K562 (cell line): ENCODE data around the gene LPCAT2.

Experiments used
- HDAC2 ChIP-seq: fragments of 450-650 bp; IDR thresholded peaks from 2 replicates; pipeline ENCODE4 v1.6.1; 2016; ENCODE audit warnings: mild to moderate bottlenecking
- POLR2H ChIP-seq: IDR thresholded peaks from 2 replicates; pipeline ENCODE4 v1.6.1; 2016; ENCODE audit warnings: missing genetic modification characterization, low read depth, mild to moderate bottlenecking, control low read depth, missing compliant biosample characterization, moderate library complexity
- YY1 ChIP-seq, 3 experiments: IDR thresholded peaks; 2 replicates each; pipeline ENCODE4 v1.6.1; 2011; ENCODE audit warnings: low read length in 2 of 3, mild to moderate bottlenecking in 2 of 3, moderate library complexity in 2 of 3, borderline replicate concordance in 1 of 3, control low read depth in 1 of 3, low read depth in 1 of 3; ENCODE audit not compliant: insufficient read depth in 3 of 3, insufficient replicate concordance in 2 of 3, control insufficient read depth in 1 of 3, insufficient read length in 1 of 3; ENCODE audit errors: extremely low read depth in 1 of 3
- ZNF134 ChIP-seq: fragments of 250-450 bp; sonication (Bioruptor Pico); conservative IDR thresholded peaks from 2 replicates; pipeline ENCODE4 v1.4.0; 2020
- TF ChIP-seq, protein P1 (sequence below), 3 experiments: IDR thresholded peaks in 2 of 3; conservative IDR thresholded peaks in 1 of 3; 2 replicates each; pipeline ENCODE4 v1.5.1; 2011 to 2012; ENCODE audit warnings: low read length in 3 of 3, mild to moderate bottlenecking in 3 of 3, control low read depth in 2 of 3, improper control_type of control experiment in 1 of 3, inconsistent platforms in 1 of 3, low read depth in 1 of 3, mixed read lengths in 1 of 3, moderate library complexity in 1 of 3; ENCODE audit not compliant: insufficient read depth in 2 of 3

DNA sequence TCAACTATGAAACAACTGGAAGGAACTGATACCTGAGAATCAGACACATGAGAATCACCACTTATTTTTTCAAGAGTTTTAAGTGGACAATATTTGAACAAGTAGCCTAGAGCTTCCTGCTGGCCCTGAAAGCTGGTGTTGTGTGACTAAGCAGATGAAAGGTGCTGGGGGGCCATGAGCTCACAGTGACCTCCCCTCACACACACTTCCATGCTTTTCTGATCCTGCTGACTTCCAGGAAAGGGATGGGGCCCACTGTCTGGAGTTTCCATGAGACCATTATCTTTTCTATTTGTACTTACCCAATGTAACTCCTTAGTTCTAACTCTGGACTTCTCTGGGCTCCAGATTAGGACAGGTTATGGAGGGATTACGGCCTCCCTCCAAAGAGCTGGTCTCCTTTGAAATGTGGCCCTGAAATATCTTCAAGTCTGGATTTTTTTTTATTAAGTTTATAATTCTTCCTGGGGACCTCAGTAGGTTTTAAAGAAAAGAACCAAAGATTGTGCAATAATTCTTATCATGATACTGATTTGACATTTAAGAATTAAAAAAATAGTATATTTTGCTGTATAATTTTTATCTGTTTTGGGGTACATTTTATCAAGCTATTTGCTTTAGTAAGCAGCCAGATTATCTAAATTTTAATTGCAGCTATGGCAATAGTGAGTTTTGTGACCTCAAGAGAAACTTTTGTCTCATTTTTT, 62.5 kb downstream of the LPCAT2 start:
- TF ChIP-seq HDAC2 (no peak), ZNF134 (CRISPR knock-in tag) (no peak), YY1 (IDR thresholded peaks at IDR 0.05; ENCODE audit: borderline replicate concordance in 1 of 3, control insufficient read depth in 1 of 3, extremely low read depth in 1 of 3, insufficient read depth in 3 of 3, insufficient read length in 1 of 3, insufficient replicate concordance in 2 of 3, low read depth in 1 of 3, low read length in 2 of 3) (no peak), POLR2H (tag) (no peak)
- TF ChIP-seq, protein P1, sequence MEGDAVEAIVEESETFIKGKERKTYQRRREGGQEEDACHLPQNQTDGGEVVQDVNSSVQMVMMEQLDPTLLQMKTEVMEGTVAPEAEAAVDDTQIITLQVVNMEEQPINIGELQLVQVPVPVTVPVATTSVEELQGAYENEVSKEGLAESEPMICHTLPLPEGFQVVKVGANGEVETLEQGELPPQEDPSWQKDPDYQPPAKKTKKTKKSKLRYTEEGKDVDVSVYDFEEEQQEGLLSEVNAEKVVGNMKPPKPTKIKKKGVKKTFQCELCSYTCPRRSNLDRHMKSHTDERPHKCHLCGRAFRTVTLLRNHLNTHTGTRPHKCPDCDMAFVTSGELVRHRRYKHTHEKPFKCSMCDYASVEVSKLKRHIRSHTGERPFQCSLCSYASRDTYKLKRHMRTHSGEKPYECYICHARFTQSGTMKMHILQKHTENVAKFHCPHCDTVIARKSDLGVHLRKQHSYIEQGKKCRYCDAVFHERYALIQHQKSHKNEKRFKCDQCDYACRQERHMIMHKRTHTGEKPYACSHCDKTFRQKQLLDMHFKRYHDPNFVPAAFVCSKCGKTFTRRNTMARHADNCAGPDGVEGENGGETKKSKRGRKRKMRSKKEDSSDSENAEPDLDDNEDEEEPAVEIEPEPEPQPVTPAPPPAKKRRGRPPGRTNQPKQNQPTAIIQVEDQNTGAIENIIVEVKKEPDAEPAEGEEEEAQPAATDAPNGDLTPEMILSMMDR (IDR thresholded peaks at IDR 0.05 in 2 of 3, conservative IDR thresholded peaks at IDR 0.05 in 1 of 3; ENCODE audit: insufficient read depth in 2 of 3, low read depth in 1 of 3, low read length in 3 of 3): no peak
